Esophagus squamous epithelium (tissue), 4 donors: Measurements from ENCODE around the gene ZNF358.

Experiments used
- CTCF ChIP-seq, 6 experiments: fragments of 450-650 bp in 4 of 6; fragments of 200-600 bp in 2 of 6; sonication (generic) in 2 of 6; IDR thresholded peaks; one replicate each; pipeline ENCODE4 v1.5.1; 2016 to 2019; ENCODE audit warnings: antibody characterized with exemption in 6 of 6, mild to moderate bottlenecking in 4 of 6, moderate library complexity in 4 of 6
- POLR2A ChIP-seq, 4 donors: fragments of 450-650 bp; IDR thresholded peaks; one replicate each; pipeline ENCODE4 v1.6.1; 2017; ENCODE audit warnings: antibody characterized with exemption in 4 of 4, mild to moderate bottlenecking in 4 of 4, moderate library complexity in 3 of 4

- TF ChIP-seq CTCF (IDR thresholded peaks at IDR 0.05) (peak in 3 of 6 experiments; percentile 7 to 28 (median 12)), POLR2A (IDR thresholded peaks at IDR 0.05) (peak in 3 of 4 donors; percentile 56 to 83 (median 58))
Observed at GRCh38 chr19:7488736-7489353, 27.1 kb upstream of the ZNF358 start, which contains the start of gene PEX11G.
